Keratinocyte (primary cell): Measurements from ENCODE around the gene MCM5. TPM values are rescaled to one million over a fixed set of nuclear protein-coding genes. Genes with fewer than 3 reads are reported as not detected.

ENCODE experiments used
- DNase-seq: peaks from one replicate; pipeline ENCODE4 v3.0.0-alpha.2; 2011; ENCODE audit warnings: low read depth, missing footprints, low spot score
- FAIRE-seq: peaks from 2 replicates; lab custom pipeline; 2011; peaks lifted over from hg19 to GRCh38; lab: Jason Lieb, UNC
- H2AFZ ChIP-seq: 2 replicates; pipeline ENCODE4 v1.6.0; 2012; ENCODE audit warnings: low read length, control low read depth, inconsistent platforms; ENCODE audit not compliant: control insufficient read depth
- H3K27ac ChIP-seq: 2 replicates; pipeline ENCODE4 v1.5.1; 2011; ENCODE audit warnings: low read length; ENCODE audit not compliant: control insufficient read depth, insufficient read depth
- H3K27me3 ChIP-seq: 3 replicates; pipeline ENCODE4 v1.6.0; 2011; ENCODE audit warnings: low read length; ENCODE audit not compliant: control insufficient read depth, insufficient read depth; ENCODE audit errors: extremely low read depth
- H3K36me3 ChIP-seq, 2 experiments: 2 replicates in 1 of 2; 3 replicates in 1 of 2; pipeline ENCODE4 v1.5.1; 2011; ENCODE audit warnings: low read length in 2 of 2, mild to moderate bottlenecking in 1 of 2; ENCODE audit not compliant: control insufficient read depth in 2 of 2, insufficient read depth in 2 of 2; ENCODE audit errors: extremely low read depth in 1 of 2
- H3K4me1 ChIP-seq: 3 replicates; pipeline ENCODE4 v1.5.1; 2011; ENCODE audit warnings: low read length; ENCODE audit not compliant: control insufficient read depth, insufficient read depth; ENCODE audit errors: extremely low read depth
- H3K4me2 ChIP-seq: 3 replicates; pipeline ENCODE4 v1.6.0; 2011; ENCODE audit warnings: low read depth, low read length; ENCODE audit not compliant: control insufficient read depth, insufficient read depth; ENCODE audit errors: extremely low read depth
- H3K4me3 ChIP-seq, 3 experiments: fragments of 200-600 bp in 1 of 3; sonication (generic) in 1 of 3; 2 replicates in 2 of 3; 3 replicates in 1 of 3; pipeline ENCODE4 v1.5.1; 2011 to 2016; ENCODE audit warnings: low read length in 3 of 3, mild to moderate bottlenecking in 3 of 3, control low read depth in 2 of 3, inconsistent platforms in 1 of 3, low read depth in 1 of 3, mixed read lengths in 1 of 3, mixed run types in 1 of 3, moderate library complexity in 1 of 3; ENCODE audit not compliant: control insufficient read depth in 2 of 3, insufficient read depth in 2 of 3; ENCODE audit errors: extremely low read depth in 1 of 3
- H3K79me2 ChIP-seq: 2 replicates; pipeline ENCODE4 v1.6.0; 2012; ENCODE audit warnings: low read length; ENCODE audit not compliant: control insufficient read depth, insufficient read depth
- H3K9ac ChIP-seq: 3 replicates; pipeline ENCODE4 v1.6.0; 2011; ENCODE audit warnings: low read length; ENCODE audit not compliant: control insufficient read depth, insufficient read depth; ENCODE audit errors: extremely low read depth
- H3K9me1 ChIP-seq: 3 replicates; pipeline ENCODE4 v1.6.0; 2011; ENCODE audit warnings: low read length; ENCODE audit not compliant: control insufficient read depth, insufficient read depth; ENCODE audit errors: extremely low read depth
- H3K9me3 ChIP-seq: 2 replicates; pipeline ENCODE4 v1.5.1; 2012; ENCODE audit warnings: low read depth, low read length; ENCODE audit not compliant: control insufficient read depth
- H4K20me1 ChIP-seq: 3 replicates; pipeline ENCODE4 v1.6.0; 2011; ENCODE audit warnings: low read length; ENCODE audit not compliant: control insufficient read depth, insufficient read depth; ENCODE audit errors: extremely low read depth
- CTCF ChIP-seq, 3 experiments: IDR thresholded peaks in 1 of 3; conservative IDR thresholded peaks in 1 of 3; optimal IDR thresholded peaks in 1 of 3; 2 replicates in 2 of 3; 3 replicates in 1 of 3; pipeline versions ENCODE3 to v1.5.1; 2011; ENCODE audit warnings: low read length in 3 of 3, mild to moderate bottlenecking in 3 of 3, moderate library complexity in 2 of 3, control low read depth in 1 of 3, inconsistent platforms in 1 of 3; ENCODE audit not compliant: insufficient read depth in 2 of 3; ENCODE audit errors: extremely low read depth in 1 of 3
- EZH2 ChIP-seq: IDR thresholded peaks from one replicate; pipeline ENCODE4 v1.6.1; 2012; ENCODE audit warnings: inconsistent platforms, mild to moderate bottlenecking, low read length, moderate library complexity
- dilution Hi-C: fragments of 300-500 bp; cut with MboI; formaldehyde crosslinking; loops from one replicate; pipeline ENCODE4 v1.7.0; 2020; ENCODE audit warnings: low sequenced_read_pairs; ENCODE audit not compliant: extremely low pct_ligation_motif_present
- polyA plus RNA-seq, 5 experiments: library from polyadenylated mRNA; depleted of rRNA in 3 of 5; stranded (reverse) in 3 of 5; stranded (forward) in 1 of 5; unstranded in 1 of 5; fragments of >200 nt; gene quantifications; 1 replicate in 1 of 5; 2 replicates in 3 of 5; 3 replicates in 1 of 5; pipeline versions ENCODE4 v1.2.1 to v1.2.3, GENCODE V29; 2011 to 2012; ENCODE audit warnings: missing spikeins in 2 of 5, low read depth in 1 of 5, low replicate concordance in 1 of 5

The MCM5 gene
- polyA plus RNA-seq, 1 donor (not counting 4 experiments of a cell fraction or from before 2014, with no cell fraction given) = 24.4 TPM

GRCh38 chr22:35368386-35368785 is 31.6 kb upstream of the MCM5 start:
- Histone ChIP-seq H3K9ac (no peak overlapping the region), H3K27ac (no peak overlapping the region), H3K36me3 (no peaks in the 10 kb centered on the region), H3K79me2 (no peaks in the 10 kb centered on the region), H3K4me3 (no peak overlapping the region), H2AFZ (no peak overlapping the region), H3K9me3 (no peaks in the 10 kb centered on the region), H4K20me1 (no peaks in the 10 kb centered on the region), H3K4me1 (peaks cover 10% of the 10 kb centered on the region), H3K9me1 (no peaks in the 10 kb centered on the region), H3K4me2 (no peak overlapping the region), H3K27me3 (no peaks in the 10 kb centered on the region)
- dilution Hi-C loops = no loop called here
- FAIRE-seq (no peak), DNase-seq (no peak)
- TF ChIP-seq EZH2 (no peak), CTCF (optimal IDR thresholded peaks at IDR 0.05 in 1 of 3, IDR thresholded peaks at IDR 0.05 in 1 of 3, conservative IDR thresholded peaks at IDR 0.05 in 1 of 3; ENCODE audit: extremely low read depth in 1 of 3, insufficient read depth in 2 of 3, low read length in 3 of 3) (no peak)

GRCh38 chr22:35369996-35370395 is 29.9 kb upstream of the MCM5 start:
- dilution Hi-C loops = no loop called here
- no peak for FAIRE-seq
- no peak overlapping the region for H3K4me2 ChIP-seq

More at GRCh38 chr22:35369996-35370395, 29.9 kb upstream of the MCM5 start:
- no peaks in the 10 kb centered on the region for H3K36me3 ChIP-seq
- H3K9ac ChIP-seq = no peak overlapping the region
- TF ChIP-seq EZH2 (no peak), CTCF (optimal IDR thresholded peaks at IDR 0.05 in 1 of 3, IDR thresholded peaks at IDR 0.05 in 1 of 3, conservative IDR thresholded peaks at IDR 0.05 in 1 of 3; ENCODE audit: extremely low read depth in 1 of 3, insufficient read depth in 2 of 3, low read length in 3 of 3) (no peak)
- H3K27me3 ChIP-seq = no peaks in the 10 kb centered on the region
- H4K20me1 ChIP-seq = no peaks in the 10 kb centered on the region
- no peaks in the 10 kb centered on the region for H3K79me2 ChIP-seq
- no peak overlapping the region for H2AFZ ChIP-seq
- H3K9me3 ChIP-seq = no peaks in the 10 kb centered on the region
- H3K27ac ChIP-seq = no peak overlapping the region
- H3K4me1 ChIP-seq = peaks cover 10% of the 10 kb centered on the region
- no peak for DNase-seq
- H3K9me1 ChIP-seq = no peaks in the 10 kb centered on the region
- no peak overlapping the region for H3K4me3 ChIP-seq
